HL-60/S4 (cell line): ENCODE measurements around the gene LDHAL6B.

Experiments
- in situ Hi-C: fragments of 300-500 bp; cut with MboI; formaldehyde crosslinking; loops from 2 replicates; pipeline ENCODE4 v1.14.3; 2022; ENCODE audit warnings: low sequenced_read_pairs

Gene LDHAL6B

GRCh38 chr15:59208613-59209249 is 2.1 kb downstream of the LDHAL6B start:
- in situ Hi-C loops = no loop called here

GRCh38 chr15:59210186-59210585 is 3.5 kb downstream of the LDHAL6B start:
- in situ Hi-C loops = no loop called here

- in situ Hi-C loops = no loop called here
These were observed 10.3 kb downstream of the LDHAL6B start for GRCh38 chr15:59216911-59217310.

- in situ Hi-C loops = no loop called here
These were observed 11.3 kb downstream of the LDHAL6B start for GRCh38 chr15:59217876-59218498.

- in situ Hi-C loops = no loop called here
These were observed 12.1 kb downstream of the LDHAL6B start for GRCh38 chr15:59218710-59219109.

GRCh38 chr15:59221511-59222505 is 15.2 kb downstream of the LDHAL6B start:
- in situ Hi-C loops = no loop called here

- in situ Hi-C loops = no loop called here
These were observed 16.4 kb downstream of the LDHAL6B start for GRCh38 chr15:59222906-59223550.

GRCh38 chr15:59223736-59224135 is 17.1 kb downstream of the LDHAL6B start:
- in situ Hi-C loops = no loop called here

GRCh38 chr15:59224474-59224873 is 17.8 kb downstream of the LDHAL6B start:
- in situ Hi-C loops = no loop called here

- in situ Hi-C loops = no loop called here
These were observed 20.4 kb downstream of the LDHAL6B start for GRCh38 chr15:59227021-59227420.

GRCh38 chr15:59229015-59229414 is 22.4 kb downstream of the LDHAL6B start:
- in situ Hi-C loops = no loop called here

- in situ Hi-C loops = no loop called here
These were observed 22.8 kb downstream of the LDHAL6B start for GRCh38 chr15:59229453-59229852.

- in situ Hi-C loops = no loop called here
These were observed 23.9 kb downstream of the LDHAL6B start for GRCh38 chr15:59230531-59231055.

GRCh38 chr15:59232476-59232875 is 25.8 kb downstream of the LDHAL6B start:
- in situ Hi-C loops = no loop called here

- in situ Hi-C loops = no loop called here
These were observed 29.8 kb downstream of the LDHAL6B start for GRCh38 chr15:59236394-59236793.

- in situ Hi-C loops = no loop called here
These were observed 30.6 kb downstream of the LDHAL6B start for GRCh38 chr15:59237119-59237855.

- in situ Hi-C loops = no loop called here
These were observed 31.3 kb downstream of the LDHAL6B start for GRCh38 chr15:59237924-59238331.

GRCh38 chr15:59240036-59240435 is 33.4 kb downstream of the LDHAL6B start:
- in situ Hi-C loops = no loop called here

GRCh38 chr15:59242649-59243048 is 36.0 kb downstream of the LDHAL6B start:
- in situ Hi-C loops = no loop called here

- in situ Hi-C loops = no loop called here
These were observed 37.0 kb downstream of the LDHAL6B start for GRCh38 chr15:59243622-59244021.
